LNCaP clone FGC (cell line): ENCODE measurements around the gene SCUBE2.

Experiments used
- DNase-seq: peaks from one replicate; pipeline ENCODE4 v3.0.0-alpha.2; 2011; ENCODE audit warnings: low read depth
- H3K4me3 ChIP-seq: 2 replicates; pipeline ENCODE4 v1.5.1; 2011; ENCODE audit warnings: mild to moderate bottlenecking, low read depth, low read length, control low read depth
- TF ChIP-seq, protein P1 (sequence below): IDR thresholded peaks from 2 replicates; pipeline ENCODE4 v1.5.1; 2012; ENCODE audit warnings: mild to moderate bottlenecking; ENCODE audit not compliant: control insufficient read depth, insufficient read depth; ENCODE audit errors: extremely low read depth

SCUBE2 gene

DNA sequence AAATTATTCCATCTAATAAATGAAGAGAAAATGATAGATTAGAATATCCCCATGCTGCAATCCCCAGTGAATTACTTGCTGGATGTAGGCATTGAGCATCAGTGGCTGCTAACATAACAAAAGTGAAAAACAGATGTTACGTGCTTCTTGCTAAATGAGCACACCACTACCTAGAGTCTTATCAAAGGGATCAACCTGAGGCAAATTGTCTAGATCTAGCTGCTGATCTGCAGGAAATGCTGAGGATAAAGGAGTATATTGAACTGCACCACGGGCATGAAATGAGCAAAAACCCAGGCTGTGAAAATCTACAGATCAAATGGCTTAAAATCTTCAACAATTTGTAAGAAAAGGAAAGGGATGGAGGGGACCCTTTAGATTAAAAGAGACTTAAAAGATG, 45.3 kb upstream of the SCUBE2 start:
- TF ChIP-seq, protein P1, sequence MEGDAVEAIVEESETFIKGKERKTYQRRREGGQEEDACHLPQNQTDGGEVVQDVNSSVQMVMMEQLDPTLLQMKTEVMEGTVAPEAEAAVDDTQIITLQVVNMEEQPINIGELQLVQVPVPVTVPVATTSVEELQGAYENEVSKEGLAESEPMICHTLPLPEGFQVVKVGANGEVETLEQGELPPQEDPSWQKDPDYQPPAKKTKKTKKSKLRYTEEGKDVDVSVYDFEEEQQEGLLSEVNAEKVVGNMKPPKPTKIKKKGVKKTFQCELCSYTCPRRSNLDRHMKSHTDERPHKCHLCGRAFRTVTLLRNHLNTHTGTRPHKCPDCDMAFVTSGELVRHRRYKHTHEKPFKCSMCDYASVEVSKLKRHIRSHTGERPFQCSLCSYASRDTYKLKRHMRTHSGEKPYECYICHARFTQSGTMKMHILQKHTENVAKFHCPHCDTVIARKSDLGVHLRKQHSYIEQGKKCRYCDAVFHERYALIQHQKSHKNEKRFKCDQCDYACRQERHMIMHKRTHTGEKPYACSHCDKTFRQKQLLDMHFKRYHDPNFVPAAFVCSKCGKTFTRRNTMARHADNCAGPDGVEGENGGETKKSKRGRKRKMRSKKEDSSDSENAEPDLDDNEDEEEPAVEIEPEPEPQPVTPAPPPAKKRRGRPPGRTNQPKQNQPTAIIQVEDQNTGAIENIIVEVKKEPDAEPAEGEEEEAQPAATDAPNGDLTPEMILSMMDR = no peak
- no peak overlapping the region for H3K4me3 ChIP-seq

DNA sequence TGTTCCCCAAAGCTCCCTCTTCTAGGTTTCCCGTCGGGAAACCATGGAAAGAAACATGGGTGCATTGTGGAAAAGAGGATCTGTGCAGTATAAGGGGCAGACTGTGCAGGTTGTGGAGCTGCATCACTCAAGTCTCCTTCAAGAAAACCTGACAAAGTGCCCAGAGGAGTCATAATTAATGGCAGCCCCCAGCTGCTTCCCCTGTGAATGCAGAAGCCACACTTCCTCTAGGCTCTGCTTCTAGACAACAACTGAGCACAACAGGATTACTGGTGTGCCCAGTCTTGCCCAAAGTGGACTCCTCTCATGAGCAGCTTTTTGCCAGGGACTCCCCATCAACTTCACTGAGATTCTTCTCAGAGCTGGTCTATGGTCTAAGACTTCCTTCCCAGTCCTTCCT, 42.6 kb upstream of the SCUBE2 start:
- DNase-seq = no peak
- no peak overlapping the region for H3K4me3 ChIP-seq
- TF ChIP-seq, protein P1 = no peak

More for the DNA sequence above, 45.3 kb upstream of the SCUBE2 start:
- no peak for DNase-seq

DNA sequence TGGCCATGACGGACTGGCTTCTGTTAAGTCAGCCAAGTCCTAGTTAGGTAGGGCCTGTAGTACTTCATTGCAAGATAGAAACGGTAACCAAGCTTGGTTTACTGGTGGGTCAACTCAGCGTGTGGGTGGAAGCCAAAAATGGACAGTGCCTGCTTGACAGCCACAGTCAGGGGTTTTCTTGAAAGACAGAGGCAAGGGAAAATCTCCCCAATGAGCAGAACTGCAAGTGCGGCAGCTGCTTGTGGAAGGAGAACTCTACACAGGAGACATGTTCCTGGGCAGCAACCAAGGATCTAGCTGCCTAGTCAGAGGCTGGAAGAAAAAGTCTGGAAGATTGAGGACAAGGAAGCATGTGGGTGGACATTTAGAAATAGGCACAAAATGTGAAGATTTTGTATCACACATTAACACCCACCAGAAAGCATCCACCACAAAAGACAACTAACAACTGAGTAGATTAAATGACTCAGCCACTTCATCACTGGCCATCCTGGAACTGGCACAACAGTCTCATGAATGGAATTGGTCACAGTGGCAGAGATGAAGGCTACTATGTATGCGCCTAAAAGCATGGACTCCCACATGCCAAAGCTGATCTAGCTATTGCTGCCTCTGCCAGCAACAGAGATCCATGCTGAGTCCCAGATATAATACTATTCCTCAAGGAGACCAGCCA, 40.9 kb upstream of the SCUBE2 start:
- H3K4me3 ChIP-seq = no peak overlapping the region
- TF ChIP-seq, protein P1 = no peak
- DNase-seq = no peak

DNA sequence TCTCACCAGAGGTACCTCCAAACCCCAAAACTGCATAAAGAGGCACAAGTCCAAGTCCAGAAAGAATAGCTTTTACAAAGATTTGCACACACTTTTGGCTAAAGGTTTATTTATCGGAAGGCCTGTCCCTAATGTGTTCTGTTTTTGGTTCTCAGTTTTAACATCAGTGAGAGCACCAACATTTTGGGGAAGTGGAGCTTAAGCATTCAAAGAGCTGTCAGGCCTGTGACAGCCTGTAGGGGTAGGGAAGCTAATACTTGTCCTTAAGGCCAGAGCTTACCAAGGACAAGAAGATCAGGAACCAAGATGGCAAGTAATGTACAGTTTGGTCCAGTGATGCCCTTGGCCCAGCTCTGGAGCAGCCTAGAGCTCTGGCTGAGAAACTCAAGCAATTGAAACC, 38.9 kb upstream of the SCUBE2 start:
- TF ChIP-seq, protein P1 = no peak
- no peak overlapping the region for H3K4me3 ChIP-seq
- DNase-seq = no peak

DNA sequence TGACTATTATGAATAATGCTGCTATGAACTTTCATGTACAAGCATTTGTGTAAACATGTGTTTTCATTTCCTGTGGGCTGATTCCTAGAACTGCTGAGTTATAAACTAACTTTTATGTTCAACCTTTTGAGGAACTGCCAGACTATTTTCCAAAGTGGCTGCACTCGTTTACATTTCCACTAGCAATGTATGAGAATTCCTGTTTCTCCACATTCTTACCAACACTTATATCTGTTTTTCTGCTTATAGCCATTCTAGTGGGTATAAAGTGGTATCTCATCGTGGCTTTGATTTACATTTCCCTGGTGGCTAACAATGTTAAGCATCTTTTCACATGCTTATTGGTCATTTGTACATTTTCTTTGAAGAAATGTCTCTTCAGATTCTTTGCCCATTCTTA, 35.2 kb upstream of the SCUBE2 start:
- no peak for DNase-seq
- TF ChIP-seq, protein P1 = no peak
- H3K4me3 ChIP-seq = no peak overlapping the region

DNA sequence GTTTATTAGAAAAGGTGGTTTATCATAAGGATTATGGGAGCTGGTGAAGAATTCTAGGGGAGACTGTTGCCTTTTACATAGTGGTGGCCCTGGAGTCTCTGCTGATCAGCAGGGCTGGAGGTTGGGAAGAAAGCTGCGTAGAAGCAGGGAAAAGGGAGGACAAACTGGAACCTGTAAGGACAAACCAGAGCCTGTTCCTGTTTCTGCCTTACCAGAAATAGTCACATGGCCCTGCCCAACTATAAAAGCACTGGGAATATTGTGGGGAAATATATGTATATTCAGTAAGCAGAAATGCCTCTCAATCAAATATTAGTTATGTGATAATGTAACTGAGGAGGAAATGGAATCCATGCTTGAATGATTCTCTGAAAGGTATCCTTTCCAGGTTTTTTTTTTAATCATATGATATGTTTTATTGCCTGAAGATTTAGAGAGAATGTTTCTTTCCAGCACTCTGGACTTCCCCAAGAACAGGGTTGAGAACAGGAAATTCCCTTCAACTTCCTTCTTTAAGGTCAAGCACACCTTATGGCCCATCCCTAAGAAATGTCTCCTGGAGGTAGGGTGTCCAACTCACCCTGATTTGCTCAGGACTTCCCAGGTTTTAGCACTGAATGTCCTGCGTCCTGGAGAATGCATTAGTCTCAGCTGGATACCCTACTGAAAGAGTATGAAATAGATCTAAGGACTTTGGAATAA, 33.9 kb upstream of the SCUBE2 start:
- H3K4me3 ChIP-seq = no peak overlapping the region
- TF ChIP-seq, protein P1 = no peak
- no peak for DNase-seq

DNA sequence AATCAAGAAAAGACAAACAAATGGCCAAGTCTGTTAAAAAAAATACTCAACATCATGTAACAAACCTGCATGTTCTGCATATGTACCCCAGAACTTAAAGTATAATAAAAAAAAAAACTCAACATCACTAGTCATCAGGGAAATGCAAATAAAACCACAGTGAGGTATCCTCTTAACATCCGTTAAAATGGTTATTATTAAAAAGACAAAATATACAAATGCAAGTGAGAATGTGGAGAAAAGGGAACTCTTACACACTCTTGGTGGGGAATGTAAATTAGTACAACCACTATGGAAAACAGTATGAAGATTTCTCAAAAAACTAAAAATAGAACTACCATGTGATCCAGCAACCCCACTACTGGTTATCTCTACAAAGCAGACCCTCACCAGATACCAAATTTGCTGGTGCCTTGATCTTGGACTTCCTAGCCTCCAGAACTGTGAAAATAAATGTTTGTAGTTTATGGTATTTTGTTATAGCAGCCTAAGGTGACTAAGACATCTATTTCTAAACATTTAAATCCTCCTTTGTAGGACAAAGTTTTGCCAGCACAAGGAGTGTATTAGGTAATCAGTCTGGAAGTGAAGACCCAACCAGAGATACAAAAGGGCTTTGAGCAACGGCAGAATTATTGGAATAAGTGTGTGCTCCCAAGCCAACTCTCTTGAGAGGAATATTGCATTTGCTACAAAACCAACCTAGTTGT, 32.4 kb upstream of the SCUBE2 start:
- TF ChIP-seq, protein P1 = no peak
- DNase-seq = no peak
- H3K4me3 ChIP-seq = no peak overlapping the region
